NT2/D1 (cell line): Measurements from ENCODE around the gene METTL17.

Experiments used
- YY1 ChIP-seq: IDR thresholded peaks from 2 replicates; pipeline ENCODE4 v1.6.1; 2011; ENCODE audit not compliant: insufficient read length, insufficient read depth
- ZNF274 ChIP-seq: IDR thresholded peaks from 2 replicates; pipeline ENCODE4 v1.6.1; 2011; ENCODE audit warnings: mild to moderate bottlenecking, low read depth, low read length

- TF ChIP-seq YY1 (no peak), ZNF274 (no peak)
These were observed 7.8 kb downstream of the METTL17 start for GRCh38 chr14:20997564-20997963.
